ENCODE results near the gene NPPC.

NPPC gene

DNA sequence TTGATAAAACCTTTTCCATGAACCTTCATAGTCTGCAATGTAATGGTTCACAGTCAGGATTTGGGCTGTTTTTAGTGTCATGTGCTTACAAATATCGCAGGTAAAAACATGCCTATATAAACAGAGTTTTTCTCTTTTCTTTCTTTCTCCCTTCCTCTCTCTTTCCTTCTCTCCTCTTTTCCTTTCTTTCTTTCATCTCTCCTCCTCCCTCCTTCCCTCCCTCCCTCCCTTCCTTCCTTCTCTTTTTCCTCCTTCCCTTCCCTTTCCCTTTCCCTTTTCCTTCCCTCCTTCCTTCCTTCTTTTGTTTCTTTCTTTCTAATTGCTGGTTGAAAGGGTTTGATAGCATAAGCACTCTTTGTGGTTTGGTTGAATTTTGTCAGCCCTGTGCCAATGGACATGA lies 9.6 kb upstream of the NPPC start:
- DNase-seq (ENCODE audit: low read depth in 3 of 3, low spot score in 1 of 3): no peak

DNA sequence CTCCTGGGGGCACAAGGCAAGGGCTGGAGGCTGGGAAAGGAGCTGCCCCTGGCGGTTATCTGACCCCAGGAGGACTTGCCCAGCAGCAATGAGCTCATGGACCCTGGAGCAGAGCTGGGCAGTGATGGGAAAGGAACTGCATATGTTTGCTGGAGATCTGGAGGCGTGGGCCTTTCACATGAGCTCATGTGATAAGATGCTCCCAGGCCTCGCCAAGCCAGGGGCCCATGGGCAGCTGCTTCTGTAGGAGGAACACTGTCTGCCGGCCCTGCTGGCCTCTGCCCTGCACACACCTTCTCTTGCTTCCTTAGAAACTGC lies 9.0 kb upstream of the NPPC start:
- DNase-seq (ENCODE audit: low read depth in 3 of 3, low spot score in 1 of 3): no peak

DNA sequence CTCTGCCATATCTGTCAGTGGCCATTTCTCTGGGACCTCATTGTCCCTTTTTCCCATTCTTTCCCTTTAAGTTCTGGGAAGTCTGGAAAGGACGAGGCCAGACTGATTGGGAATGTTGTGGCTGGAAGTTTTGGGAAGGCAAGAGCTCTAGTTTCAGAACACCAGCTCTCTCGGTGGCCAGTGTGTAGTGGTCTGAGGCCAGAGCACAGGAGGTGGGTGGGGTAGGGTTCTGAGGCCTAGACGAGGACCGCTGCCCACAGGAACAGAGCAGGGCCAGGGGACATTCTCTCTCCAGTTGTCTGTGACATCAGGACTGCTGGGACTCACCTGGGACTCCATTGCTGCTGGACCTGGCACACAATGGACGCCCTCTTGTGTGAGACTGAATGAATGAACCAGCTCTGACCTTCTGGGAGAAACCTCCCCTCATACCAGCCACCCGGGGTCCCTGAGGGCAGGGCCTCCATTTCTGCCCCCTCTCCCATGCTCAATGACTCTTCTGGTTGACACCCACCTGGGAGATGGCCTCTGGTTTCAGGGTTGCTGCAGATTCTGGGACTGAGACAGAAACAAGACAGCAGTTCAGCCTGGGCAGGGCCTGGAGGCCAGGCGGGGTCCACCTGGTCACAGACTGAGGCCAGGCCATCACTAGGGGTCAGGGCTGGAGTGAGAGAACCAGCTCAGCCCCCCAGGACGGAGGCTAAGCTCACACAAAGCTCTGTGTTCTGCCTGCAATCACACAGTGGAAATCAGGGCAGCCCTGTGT lies 8.4 kb upstream of the NPPC start:
- DNase-seq (ENCODE audit: low read depth in 3 of 3, low spot score in 1 of 3): no peak

DNA sequence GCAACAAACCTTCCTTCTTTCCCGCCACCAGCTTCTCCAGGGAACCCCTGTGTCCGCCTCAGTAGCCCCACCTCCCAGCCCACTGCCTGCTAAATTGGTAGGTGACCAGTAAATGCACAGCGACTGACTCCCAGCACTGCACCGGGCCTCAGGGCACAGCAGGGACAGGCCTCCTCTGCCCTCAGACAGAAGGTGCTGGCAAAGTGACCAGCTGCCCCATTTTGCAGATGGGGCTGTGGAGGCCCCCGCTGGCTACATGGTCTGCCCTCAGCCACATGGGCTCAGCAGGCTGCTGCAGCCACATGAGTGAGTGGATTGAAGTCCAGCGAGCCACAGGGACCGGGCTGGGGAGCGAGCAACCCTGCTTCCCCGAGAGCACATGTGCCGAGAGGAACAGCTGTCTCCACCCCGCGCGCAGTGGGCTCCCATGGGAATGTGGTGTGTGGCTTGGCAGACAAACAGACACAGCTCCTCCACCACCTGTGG lies 7.8 kb upstream of the NPPC start:
- DNase-seq (ENCODE audit: low read depth in 3 of 3, low spot score in 1 of 3): no peak

DNA sequence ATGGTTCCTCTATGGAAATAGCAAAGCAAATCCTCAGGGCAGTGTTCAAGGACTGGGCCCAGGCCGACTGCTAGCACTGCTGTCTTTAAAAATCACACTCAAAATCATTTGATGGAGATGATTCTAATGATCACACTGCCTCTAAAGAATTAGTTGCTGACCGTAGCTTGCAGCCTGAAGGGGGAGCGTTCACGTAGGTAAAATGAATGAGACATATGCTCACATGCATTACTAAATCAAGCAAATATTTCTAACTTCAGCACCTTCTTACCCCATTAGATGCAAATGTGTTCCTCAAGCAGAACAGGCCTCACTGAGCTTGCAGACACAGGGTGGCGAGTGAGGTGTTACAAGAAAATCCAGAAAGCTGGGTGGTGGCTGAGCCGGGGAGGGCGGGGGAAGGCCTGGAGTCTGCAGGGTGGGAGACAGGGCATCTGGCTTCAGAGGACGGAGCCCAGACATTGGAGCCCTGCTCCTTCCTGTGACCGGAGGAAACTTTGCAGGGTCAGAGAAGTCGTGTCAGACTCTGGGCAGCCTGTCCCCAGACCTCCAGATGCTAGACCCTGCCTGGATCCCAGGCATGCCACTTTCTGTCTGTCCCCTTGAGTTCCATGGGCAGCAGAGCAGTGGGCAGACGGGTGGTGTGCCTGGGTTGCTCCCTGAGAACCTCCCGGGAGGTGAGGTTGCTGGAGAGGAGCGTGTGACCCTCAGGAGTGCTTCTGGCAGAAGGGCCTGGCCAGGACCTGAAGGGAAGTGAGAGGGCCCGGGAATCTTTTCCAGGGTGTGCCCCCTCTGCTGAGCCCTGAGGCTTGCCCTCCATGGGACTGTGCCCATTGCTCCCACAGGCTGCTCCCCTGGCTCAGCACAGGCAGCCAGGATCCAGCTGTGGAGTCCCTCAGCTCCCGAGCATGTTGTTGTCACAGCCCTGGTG lies 7.1 kb upstream of the NPPC start:
- DNase-seq (ENCODE audit: low read depth in 3 of 3, low spot score in 1 of 3): no peak

DNA sequence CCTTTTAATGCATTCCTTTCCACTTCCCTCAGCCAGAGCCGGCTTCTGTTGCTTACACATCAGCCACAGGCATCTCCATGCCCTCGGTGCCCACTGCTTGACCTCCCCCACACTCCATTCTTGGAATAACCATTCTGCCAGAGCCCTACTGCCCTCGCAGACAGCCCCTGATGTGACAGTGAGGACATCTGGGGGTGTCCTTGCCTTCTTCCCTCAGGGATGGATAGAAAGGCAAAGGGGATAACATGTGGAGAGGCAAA lies 6.4 kb upstream of the NPPC start:
- DNase-seq (ENCODE audit: low read depth in 3 of 3, low spot score in 1 of 3): no peak

DNA sequence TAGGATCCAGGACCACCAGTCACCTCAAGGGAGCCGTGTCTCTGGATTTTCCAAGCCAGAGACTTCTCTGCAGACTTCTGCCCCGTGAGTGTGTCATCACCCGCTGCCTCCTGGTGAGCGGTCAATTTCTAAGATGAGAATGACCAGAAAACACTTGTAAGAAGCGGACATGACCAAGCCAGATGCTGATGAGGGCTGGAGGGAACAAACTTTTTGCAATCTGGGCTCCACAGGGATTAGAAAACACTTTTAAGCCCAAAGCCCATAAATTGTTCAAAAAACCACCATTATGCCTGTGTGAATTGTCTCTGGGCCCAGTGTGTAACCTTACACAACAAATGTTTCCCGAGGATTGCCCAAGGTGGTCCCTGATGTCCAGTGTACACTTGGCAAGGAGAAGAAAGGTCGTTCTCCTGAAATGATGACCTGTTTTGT lies 5.3 kb upstream of the NPPC start:
- DNase-seq (ENCODE audit: low read depth in 3 of 3, low spot score in 1 of 3): no peak

DNA sequence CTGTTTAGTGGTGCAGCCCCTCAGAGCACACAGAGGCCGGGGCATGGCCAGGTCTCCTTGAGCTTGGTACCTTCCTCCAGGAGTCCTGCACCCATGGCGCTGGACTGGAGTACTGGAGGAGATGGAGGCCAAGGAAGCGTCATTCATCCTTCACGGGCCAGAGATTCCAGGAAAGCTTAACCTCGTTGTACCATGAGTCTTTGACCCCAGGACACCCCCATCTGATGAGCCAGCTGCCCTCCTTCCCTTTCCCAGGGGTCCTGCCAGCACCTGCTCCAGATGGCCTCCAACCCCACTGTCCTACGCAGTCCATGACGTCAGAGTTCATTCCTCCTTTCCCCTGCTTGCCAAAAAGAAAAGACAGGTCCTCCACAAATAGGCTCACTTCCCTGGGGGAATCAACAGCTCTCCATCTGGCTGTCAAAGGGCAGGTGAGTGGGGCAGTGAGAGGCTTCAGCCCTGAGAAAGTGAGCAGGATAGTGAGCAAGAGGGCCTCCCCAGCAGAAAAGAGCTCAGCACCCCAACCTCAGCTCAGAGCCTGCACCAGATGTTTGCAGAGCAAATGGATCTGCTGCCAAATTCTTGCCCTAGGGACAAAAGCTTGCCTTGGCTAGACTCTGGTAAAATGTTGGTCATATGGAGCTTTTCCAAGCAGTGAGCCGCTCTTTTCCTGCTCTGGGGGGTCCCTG lies 4.5 kb upstream of the NPPC start:
- no peak for DNase-seq (ENCODE audit: low read depth in 3 of 3, low spot score in 1 of 3)

DNA sequence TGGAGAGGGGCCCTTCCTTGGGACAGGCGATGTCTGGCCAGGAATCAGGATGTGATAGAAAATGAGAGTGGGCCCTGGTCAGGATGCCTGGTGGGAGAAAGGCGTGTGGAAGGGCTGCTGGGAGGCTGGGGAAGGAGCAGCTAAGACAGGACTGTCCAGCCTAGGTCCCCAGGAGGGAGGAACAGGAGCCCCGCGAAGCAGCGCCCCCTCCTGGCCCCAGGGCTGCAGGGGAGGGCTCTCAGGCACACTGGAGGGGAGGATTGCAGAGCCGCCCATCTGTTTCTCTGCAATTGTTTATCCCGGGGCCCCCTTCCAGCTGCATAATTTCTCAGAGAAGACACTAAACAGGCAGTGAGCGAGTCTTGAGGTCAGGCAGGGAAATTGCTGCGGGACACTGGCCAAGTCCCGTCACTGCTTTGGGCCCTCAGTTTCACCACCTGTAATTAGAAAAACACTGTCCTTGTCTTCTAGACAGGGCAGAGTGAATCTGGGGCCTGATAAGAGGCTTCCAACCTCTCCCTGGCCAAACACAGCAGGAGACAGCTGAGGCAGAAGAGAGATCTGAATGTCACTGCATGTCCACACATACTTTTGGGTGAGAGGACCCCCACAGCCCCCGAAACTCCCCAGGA lies 3.9 kb upstream of the NPPC start:
- DNase-seq (ENCODE audit: low read depth in 3 of 3, low spot score in 1 of 3): no peak

DNA sequence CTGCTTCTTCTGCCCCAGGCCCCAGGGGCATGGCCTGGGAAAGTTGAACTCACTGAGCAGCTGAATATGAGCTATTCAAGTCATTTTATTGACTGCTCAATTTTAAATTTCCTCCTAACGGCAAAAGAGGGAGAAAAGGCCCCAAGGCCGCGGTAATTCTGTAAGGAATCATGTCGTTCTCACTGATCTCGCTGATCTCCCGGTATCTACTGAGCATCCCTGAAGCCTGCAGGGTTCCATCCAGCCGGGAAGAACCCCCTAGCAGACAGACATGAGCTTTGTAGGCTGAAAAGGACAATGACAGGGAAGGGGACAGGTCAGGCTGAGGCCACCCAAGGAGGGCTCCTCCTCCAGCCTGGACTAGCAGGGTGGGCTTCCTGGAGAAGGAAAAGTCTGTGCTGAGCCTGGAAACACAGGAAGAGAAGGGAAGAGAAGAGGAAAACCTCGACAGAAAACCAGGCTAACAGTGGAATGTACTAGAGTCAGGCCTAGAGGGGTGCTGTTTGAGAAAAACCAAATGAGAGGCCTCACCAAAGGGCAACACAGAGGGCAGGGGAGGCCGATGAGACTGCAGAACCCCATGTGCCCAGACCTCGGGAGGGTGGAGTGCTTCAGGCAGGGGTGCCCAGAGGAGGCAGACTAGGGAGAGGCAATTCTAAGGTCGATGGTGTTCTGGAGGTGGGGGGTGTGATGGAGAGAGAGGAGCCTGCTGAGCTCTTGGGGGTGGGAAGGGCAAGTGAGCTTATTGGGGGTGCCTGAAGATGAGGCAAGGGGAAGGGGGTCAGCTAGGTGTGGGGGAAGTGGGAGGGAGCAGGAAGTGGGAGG lies 2.9 kb upstream of the NPPC start:
- DNase-seq (ENCODE audit: low read depth in 3 of 3, low spot score in 1 of 3): no peak

DNA sequence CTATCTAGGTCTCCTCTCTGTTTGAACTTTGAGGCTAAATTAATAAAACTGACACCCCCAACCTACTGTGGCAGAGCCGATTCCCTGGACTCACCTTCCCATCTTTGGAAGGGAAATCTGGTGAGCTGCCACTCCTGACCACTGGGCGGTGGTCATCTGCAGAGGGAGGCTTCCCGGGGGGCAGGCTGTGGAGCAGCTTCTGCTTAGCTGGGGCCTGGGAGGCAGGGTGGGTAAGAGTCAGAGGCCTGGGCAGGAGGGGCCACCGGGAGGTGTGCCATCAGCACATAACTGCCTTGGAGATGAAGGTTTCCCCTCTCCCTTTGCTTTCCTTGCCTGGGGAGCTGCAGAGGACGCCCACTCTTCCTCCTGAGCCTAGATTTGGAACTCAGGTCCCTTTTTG lies 2.3 kb upstream of the NPPC start:
- DNase-seq (ENCODE audit: low read depth in 3 of 3, low spot score in 1 of 3): no peak

DNA sequence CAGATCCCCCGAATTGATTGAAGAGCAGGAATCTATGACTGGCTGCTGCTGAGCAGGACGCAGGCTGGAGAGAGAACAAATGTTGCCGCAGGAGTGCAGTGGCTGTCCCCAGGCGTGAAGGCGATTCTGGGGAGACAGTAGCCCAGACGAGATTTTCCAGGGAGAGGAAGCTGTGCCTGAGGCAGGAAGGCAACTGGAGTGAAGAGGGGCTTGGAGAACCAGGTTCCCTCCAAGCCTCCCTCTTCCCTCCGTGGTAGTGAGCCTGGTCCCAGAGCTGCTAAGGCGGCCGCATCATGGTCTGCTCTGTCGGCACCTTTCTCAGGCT lies 1.3 kb upstream of the NPPC start:
- no peak for DNase-seq (ENCODE audit: low read depth in 3 of 3, low spot score in 1 of 3)

DNA sequence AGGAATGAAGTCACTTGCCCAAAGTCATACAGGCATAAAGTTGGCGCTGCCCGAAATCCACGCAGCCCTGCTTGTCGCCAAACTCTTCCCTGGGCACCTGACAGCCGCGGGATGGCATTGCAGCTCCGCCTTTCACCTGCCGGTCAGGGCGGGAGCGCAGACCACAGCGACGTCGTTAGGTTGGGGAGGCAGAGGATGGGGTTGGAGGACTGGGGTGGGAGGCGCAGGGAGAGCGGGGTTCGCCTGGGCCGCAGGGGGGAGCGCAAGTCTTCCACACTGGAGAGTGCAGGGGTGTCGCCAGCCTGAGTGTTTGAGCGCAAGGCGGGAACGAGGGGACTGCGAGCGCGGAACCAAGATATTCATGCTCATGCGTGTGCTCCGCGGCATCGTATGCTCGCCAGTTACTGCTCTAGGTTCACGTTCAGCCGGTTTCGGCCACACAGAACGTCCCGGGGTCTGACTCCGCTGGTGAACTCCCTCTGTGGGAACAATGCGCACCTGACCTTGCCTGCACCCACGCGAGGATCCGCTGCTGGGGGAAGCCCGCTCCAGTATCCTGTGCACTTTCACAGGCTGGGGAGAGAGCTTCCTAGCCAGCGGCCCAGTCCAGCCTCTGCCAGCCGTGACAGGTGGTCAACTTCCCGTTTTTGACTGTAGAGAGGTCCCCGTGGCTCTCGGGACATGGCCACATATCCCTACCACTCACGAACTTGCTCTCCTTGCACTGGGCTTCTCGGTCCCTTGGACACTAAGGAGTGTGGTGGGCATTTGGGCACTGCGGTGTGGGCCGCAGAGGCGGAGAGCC lies 767 bp upstream of the NPPC start:
- no peak for DNase-seq (ENCODE audit: low read depth in 3 of 3, low spot score in 1 of 3)

DNA sequence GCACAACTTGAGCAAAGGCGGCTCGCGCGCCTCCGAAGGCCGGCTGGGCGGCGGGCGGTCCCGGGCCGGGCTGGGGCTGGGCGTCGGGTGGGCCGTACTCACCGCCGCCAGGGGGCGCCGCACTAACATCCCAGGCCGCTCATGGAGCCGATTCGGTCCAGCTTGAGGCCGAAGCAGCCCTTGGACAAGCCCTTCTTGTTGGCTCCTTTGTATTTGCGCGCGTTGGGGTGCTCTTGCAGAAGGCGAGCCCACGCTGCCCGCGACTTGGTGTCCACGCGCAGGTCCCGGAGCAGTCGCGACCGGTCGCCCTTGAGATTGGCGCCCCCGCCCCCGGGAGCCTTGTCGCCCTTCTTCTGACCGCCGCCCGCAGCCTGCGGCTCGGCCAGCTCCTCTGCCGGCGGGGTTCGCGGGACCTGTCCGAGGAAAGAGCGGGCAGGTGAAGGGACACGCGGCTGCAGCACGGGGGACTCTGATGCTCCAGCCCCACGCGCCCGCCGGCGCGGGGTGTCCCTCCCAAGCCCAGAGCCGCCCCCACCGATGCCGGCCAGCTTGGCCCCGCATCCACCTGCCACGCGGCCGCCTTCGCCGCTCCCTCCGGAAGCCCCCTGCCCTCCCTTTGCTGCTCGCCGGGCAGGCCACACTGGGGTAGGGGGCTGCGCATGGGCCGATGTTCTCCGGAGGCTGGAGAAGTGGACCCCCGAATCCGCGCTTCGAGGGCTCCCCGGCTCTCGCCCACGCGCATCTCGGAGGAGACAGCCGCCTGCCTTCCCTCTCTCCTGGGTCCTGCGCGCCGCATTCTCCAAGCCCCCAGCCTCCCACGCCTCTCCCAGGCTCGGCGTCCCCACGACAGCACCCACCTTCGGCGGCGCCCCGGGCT lies 655 bp downstream of the NPPC start:
- DNase-seq (ENCODE audit: low read depth in 3 of 3, low spot score in 1 of 3): peak; percentile 25 to 68 (median 33)

DNA sequence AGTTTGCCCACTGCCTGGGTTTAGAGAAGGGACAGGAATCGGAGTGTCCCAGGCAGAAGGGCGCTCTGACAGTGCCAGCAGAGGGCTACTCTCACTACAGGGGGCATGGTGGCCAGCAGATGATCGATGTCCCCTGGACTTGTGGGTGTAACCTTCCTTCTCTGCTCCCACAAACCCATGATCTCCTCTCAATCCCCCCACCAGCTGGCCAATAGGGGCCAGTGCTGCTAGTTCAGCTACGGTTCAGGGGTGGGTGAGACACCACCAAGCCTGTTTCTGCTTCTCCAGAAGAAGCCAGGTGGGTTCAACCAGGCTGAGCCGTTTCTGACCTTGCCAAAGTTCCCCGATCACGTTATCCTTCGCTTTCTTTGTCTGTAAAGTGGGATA lies 1.3 kb downstream of the NPPC start:
- DNase-seq (ENCODE audit: low read depth in 3 of 3, low spot score in 1 of 3): no peak

DNA sequence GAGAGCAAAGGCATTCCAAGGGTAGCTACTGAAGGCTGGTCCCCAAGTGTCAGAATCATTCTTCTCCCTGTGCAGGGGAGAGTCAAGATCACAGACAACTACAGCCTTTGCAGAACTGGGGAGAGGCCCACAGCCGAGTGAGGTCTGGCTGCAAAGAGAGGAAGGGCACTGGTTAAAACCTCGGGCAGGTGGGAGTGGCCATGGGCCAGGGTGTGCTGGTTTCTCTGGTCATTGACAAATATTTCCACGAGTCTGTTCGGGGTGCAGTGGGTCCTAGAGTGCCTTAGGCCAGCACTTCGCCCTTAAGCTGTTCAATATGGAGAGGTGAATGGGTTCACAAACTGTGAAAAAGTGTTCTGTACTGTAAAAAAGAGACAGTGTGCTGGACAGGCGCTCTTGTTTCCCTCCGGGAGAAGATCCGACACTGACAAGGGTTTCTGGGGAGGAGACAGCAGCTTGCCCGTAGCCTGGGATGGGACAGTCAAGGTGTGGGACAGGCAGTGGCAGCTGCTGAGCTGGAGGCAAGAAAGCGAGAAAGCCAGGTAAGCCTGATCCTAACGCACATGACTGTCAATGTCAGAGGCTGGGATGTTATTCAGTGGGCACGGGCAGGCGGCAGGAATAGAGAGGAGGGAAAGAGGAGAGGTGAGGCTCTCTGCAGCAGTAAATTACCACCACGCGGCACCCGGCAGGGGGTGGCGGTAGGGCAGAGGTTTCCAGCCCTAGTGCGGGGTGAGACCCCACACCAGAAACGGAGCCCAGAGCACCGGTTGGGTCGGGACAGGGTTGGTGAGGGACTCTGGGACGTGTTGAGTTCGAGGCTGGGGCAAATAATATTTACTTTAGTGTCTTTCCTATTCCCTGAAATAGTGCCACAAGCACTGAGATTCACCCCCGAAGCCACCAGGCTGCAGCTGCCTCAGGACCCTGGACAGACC lies 2.0 kb downstream of the NPPC start:
- DNase-seq (ENCODE audit: low read depth in 3 of 3, low spot score in 1 of 3): no peak

DNA sequence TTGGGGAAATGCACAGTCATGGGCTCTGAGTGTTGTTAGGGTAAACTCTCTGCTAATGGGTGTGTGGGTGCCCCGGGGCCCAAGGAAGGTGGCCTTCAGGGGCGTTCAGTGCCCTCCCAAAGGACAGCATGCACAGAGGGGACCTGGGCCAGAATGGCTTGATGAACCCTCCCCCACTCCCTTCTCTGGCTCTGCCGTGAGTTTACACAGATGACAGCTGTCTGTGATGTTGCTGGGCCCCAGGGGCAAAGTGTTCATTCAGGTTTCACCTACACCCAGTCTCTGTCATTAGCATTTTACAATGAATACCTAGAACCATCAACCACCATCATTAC lies 3.2 kb downstream of the NPPC start:
- DNase-seq (ENCODE audit: low read depth in 3 of 3, low spot score in 1 of 3): no peak

DNA sequence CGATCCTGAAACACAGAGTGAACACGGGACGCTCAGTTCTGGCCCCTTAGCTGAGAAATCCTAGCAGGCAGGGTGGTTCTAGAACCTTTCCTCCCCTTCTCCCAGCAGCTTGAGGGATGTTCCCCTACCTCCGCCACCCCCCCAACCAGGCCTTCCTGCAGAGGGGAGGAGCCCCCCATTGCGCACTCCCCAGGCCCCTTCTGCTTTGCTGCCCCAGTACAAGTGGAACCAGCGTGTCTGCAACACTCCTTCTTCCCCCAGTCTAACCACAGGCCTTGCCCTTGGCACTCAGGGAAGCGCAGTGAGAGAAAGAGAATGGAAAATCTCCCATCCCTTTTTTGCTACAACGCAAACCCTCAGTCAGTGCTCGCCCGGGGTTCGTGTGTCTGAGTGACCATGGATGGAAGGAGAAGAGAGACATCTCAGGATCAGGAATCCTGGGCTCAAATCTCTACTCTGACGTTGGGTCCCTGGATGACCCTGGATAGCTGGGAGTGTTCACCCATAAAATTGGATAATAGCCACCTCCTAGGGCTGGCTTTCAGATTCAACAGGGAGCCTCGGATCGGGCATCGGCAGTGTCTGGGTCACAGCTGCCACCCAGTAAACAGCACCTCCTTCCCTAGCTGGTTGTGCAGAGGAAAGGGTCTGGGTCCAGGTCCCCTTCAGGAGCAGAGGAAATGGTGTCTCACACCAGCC lies 3.7 kb downstream of the NPPC start:
- no peak for DNase-seq (ENCODE audit: low read depth in 3 of 3, low spot score in 1 of 3)

All from stimulated activated CD4-positive, alpha-beta T cell treated with anti-CD3 and anti-CD28 coated beads, TNF-alpha, amount 100 ng/mL, for 1 hour (primary cell).